GM18861 (cell line): ENCODE measurements around the gene RASA3.
"Not testable (repeated sequence)": the region's sequence is repeated elsewhere in the genome, so short reads cannot be mapped to it uniquely, and the experiment has no call there.

Source experiments
- ATAC-seq: cut with Tn5 transposase; IDR thresholded peaks from one replicate; pipeline ENCODE4 v1.9.1; 2021; ENCODE audit not compliant: unreplicated experiment

RASA3 gene

DNA sequence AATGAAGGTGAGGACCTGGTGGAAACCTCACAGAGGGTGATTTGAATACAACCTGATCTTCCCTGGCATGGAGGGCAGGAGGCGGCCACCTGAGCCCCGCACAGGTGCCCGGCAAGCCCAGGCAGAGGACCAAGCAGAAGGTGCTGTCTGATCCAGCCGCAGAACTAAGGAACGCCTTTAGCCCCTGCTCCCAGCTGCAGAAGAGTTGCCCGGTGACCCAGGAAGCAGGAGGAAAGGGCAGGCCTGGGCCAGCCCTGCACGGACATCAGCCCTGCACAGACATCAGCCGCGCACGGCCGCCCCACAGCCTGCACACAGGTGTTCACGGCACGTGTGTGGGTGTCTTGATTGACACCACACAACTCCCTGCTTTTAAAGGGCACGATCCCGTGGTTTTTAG, 43.1 kb downstream of the RASA3 start:
- ATAC-seq = no peak

DNA sequence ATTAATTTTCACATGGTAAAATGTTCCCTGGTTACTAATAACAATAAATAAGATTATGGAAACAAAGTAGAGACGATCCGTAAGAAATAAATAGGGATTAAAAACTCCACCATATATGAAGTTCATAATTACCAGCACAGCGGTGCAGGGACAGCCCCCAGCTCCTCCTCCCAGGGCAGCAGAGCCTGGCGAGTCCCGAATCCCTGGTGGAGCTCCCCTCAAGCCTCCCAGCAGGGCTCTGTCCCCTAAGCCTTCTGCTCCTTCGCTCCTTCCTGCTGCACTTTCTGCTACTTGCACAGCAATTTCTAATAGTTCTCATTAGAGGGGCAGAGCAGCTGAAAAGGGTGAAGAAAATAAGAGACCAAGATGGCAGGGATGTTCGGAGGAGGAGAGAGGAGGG, 43.6 kb downstream of the RASA3 start:
- ATAC-seq = no peak

DNA sequence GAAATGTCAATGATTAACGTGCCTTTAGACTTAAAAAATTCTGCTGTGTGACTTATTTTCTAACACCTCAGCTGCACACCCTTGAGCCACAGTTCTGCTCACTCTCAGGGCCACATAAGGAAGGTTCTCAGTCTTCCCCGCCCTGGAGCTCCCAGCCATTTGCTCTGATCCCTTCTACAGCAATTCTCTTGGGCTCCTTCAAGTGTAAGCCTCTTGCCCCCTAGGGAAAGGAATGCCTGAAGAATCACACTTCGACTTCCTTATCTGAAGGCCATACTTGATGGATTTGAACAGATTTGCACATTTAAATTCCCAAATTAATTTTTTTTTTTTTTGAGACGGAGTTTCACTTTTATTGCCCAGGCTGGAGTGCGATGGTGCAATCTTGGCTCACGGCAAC, 44.2 kb downstream of the RASA3 start:
- ATAC-seq = no peak

DNA sequence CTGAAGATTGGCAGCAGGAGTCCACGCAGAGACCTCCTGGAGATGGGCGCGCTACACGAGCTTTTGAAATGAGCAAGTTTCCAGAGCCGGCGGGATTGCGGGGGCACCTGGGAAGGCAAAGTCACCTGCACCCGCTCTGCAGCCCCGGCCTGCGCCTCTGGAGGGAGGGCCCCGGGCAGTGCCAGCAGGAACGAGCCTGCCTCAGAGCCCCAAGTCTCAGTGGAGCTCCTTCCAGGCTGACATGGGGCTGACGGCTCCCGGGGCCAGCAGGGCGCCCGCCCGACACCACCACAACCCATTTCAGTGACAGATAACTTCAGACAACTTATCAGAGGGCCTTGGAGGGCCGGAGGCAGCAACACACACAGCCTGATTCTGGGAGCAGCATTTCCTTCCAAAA, 45.0 kb downstream of the RASA3 start:
- no peak for ATAC-seq

DNA sequence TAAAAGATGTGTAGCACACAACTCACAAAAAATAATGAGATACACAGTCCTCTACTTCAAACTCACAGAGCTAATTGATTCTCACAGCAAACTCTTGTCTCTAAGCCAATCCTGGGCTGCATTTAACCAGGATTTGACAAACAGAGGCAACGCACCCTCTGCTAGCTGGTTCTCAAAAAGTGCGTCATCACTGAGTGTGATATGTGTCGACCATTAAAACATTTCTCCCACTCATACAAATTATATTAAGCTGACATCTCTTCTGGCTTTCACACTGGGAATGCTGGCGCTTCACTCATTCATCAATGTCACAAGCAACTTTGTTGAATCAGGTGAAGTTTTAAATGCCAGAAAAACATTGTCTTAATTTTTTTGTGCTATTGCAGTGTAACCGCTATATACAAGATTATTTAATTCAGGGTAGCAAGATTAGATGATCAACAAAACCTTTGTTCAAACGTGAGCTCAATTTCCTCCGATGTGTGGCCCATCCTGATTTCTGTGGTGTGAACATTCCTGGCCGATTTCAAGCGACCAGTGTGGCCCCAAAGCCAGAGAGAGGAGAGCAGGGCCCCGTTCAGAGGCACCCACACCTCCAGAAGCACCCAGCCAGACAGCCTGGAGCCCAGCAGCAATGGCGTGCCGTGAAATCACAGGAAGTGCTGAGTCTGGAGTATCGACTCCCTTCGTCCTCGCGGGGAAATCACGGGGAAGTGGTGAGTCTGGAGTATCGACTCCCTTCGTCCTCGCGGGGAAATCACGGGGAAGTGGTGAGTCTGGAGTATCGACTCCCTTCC, 49.4 kb downstream of the RASA3 start:
- no peak for ATAC-seq

DNA sequence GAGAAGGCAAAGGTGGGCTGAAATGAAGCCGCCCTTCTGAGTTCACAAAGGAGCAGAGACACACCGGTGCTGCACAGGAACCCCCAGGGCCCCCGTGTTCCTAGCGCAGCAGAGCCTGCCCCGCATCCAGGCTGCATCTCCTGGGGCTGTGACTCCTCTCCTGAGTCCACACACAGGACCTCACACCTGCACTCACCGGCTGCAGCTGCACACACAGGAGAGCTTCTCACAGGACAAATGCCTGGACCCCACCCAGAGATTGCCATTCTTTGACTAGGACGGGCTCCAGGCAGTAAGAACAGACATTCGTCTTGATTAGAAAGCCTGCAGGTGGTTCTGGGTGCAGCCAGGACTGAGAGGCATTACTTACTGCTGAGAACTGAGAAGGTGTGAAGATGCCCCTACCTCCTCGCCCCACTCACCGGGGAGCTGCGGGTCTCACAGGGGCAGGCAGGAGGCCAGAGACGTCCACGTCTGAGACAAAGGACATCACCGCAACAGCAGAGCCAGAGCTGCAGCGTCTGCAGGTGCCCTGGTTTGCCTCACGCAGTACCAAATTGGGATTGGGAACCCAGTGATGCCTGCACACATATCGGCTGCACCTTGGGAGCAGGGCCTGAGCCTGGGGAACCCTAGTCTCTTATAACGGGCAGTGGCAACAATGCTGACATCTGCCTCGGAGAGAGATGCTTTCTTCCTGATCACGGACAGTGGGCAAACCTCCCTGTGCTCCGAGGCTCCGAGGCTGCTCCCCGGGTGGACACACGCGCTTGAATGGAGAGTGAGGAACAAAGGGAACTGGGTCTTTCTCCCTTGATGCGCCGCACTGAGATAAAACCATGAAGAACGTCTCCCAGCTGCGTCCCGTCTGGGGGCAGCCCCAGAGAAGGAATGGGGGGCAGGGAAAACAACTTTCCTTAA, 50.4 kb downstream of the RASA3 start:
- ATAC-seq = no peak

DNA sequence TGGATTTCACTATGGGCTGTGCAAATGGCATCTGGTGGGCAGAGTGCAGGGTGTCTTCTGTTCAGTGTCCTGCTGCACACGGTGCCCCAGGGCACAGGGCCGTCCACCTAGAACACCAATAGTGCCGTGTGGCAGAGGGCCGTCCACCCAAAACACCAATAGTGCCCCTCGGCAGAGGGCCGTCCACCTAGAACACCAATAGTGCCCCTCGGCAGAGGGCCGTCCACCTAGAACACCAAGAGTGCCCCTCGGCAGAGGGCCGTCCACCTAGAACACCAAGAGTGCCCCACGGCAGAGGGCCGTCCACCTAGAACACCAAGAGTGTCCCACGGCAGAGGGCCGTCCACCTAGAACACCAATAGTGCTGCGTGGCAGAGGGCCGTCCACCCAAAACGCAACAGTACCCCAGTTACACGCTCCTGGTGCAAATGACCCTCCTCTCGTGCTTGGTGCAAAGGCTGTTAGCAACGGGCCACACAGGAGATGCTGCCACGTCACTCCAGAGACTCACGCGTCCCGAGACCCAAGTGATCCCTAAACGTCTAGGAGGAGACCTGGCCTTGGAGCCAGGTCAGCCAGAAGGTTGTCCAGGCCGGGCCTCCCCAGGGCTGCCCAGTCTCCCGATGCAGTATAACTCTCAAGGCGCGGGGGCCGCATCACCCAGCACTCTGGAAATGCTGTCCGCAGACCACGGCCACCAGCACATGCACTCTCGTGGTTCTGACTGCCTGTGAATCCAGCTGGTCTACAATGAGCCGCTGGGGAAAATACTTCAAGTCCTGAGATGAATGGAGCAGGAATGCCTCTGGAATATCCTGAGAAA, 51.5 kb downstream of the RASA3 start:
- no peak for ATAC-seq

DNA sequence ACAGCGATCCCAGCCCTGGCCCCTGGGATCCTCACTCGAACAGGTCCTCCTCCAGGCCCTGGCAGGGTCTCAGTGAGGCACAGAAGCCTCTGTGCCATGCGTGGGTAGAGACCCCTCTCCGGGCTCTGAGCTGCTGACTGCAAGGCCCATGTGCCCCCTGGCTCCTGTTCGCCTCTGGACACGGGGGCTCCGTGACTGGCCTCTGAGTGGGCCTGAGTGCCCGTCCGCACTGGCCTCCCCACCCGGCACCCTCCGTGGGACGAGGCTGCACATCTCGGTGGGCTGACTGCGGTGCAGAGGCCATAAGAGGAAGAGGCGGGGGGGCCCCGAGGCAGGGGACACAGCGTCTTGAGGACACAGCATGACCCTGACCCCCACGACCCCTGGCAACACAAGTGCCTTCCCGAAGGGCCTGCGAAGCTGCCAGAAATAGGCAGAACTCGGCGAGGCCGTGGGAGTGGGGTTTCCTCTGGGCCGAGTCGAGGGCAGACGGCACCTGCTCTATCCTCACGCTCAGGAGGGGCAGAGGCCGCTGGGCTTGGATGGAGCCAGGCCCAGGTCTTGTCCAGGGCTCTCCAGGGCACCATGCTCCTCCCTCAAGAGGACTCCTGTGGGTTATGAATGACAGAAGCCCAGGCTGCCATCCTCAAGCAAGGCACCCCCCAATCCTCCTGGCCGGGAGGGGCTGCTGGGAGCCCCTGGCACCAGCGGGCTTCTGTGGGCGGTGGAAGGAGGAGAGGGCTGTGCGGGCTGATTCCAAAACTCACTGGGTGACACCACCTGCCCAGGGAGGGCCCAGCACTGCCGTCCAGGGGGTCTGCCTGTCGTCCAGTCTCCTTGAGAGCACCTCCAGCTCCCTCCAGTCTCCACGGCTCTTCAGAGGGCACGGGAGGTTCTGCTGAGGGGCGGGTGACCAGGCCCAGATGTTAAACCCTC, 52.6 kb downstream of the RASA3 start:
- no peak for ATAC-seq

DNA sequence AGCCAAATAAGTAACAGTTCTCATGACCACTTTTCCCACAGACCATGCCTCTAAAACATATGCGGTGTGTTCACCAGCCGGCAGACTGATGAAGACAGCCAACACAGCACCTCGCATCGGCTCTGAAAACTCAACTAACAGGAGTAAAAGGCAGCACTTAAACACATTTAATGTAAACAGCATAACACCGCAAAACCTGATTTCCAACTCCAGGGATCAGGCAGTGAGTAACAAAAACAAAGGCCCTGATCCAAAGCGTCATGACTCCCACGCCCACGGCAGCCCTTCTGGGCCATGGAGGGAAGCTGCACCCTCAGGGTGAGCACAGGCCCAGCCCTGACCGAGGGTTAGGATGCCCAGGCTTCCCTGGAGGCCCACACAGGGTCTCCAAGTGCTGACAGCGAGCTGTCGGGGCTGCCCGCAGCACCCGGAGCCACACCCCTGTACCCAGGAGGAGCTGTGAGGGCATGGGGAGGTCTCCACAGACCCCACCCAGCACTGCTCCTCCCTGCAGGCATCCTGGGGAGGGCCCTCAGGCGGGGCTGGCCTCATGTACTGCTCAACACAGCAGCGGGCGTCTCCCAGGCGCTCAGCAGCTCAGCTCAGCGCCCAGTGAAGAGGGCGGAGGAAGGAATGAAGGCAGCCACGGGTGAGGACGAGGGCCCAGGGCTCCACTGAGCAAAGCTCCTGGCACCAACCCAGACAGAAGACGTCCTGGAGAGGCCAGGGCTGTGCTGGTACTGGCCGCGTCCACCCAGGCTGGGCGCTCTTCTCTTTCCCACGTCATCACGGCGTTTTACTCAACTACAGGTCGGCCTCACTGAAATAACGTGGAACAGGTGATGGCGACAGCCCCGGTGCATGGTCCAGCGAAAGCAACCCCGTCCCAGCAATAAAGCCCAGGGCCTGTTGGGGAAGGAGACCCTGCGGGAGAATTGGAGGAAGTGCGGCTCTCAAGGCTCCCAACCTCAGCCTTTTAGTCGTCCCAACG, 53.7 kb downstream of the RASA3 start:
- no peak for ATAC-seq

DNA sequence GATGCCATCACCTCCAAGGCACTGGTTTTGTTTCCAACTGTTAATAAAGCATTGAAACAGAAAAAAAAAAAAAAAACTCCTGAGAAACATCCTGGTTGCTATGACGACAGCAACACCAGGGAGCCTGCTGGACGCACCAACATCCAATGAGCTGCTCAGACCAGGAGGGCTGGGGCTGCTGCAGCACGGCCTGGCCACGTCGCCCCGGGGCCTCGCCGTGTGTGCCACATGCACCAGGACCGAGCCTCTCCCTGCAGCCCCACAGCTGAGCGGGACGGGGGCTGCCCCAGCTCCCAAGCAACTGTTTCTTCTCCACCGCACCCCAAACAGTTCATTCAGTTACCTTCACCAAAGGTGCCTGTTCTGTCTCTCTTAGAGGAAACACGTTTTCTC, 54.5 kb downstream of the RASA3 start:
- no peak for ATAC-seq

DNA sequence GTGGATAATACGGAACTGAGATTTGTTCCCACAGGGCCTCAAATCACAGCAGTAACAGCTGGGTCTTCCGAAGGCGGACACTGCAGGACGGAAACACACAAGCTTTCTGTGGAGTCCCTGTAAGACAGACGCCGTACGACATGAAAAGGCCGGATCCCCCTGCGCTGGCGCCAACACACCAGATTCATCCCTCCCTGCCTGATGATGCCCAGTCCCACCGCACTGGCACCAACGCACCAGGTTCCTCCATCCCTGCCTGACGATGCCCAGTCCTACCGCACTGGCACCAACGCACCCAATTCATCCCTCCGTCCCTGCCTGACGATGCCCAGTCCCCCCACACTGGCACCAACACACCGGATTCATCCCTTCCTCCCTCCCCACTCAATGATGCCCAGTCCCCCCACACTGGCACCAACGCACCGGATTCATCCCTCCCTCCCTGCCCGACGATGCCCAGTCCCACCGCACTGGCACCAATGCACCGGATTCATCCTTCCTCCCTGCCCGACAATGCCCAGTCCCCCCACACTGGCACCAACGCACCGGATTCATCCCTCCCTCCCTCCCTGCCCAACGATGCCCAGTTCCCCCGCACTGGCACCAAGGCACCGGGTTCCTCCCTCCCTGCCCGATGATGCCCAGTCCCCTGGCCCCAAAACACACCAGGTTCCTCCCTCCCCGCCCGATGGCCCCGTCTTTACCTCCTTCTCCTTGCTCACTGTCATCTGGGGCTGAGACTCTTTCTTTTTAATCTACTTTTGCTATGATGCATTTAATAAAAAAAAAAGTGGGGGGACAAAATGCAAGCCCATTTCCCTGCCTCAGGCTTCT, 55.1 kb downstream of the RASA3 start:
- ATAC-seq = no peak

DNA sequence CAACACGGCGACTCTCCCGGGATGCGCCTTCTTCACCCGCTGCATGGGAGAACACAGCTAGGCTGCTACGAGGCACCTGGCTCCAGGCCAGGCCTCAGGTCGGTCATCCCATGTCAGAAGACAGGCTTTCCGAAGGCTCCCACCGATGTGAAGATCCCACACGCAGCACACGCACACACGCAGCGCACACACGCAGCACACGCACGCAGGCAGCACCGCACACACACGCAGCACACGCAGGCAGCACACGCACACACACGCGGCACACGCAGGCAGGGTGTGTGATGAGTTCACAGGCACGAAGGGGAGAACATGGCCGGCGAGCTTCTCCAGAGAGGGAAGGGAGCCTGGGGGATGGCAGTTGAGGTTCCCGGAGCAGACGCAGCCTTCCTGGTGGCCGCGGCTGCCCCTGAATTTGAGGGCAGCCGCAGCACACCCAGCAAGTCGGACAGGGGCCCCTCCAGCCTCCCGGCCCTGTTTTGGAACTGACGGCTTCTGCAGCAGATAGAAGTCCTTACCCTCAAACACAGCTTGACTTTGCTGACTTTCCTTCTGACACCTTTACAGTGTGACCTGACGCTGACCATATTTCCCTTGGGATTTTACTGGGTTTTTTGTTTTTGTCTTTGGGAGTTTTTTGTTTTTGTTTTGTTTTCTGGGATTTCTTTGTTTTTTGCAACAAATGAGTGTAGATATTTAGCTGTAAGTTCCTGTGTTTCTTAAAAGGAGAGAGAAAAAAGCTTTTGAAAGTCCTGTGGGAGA, 55.9 kb downstream of the RASA3 start:
- no peak for ATAC-seq

DNA sequence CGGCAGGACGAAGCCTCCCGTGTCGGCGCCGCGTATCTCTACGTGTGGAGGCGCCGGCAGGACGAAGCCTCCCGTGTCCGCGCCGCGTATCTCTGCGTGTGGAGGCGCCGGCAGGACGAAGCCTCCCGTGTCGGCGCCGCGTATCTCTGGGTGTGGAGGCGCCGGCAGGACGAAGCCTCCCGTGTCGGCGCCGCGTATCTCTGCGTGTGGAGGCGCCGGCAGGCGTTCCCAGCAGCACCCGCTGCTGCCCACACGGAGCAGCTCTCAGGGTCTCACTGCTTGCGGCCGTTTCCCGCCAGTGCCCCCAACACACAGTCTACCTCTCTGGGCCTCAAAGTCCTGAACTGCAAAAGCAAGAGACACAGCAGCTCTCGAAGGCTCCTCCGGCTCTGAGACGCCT, 56.6 kb downstream of the RASA3 start:
- not testable (repeated sequence) for ATAC-seq

DNA sequence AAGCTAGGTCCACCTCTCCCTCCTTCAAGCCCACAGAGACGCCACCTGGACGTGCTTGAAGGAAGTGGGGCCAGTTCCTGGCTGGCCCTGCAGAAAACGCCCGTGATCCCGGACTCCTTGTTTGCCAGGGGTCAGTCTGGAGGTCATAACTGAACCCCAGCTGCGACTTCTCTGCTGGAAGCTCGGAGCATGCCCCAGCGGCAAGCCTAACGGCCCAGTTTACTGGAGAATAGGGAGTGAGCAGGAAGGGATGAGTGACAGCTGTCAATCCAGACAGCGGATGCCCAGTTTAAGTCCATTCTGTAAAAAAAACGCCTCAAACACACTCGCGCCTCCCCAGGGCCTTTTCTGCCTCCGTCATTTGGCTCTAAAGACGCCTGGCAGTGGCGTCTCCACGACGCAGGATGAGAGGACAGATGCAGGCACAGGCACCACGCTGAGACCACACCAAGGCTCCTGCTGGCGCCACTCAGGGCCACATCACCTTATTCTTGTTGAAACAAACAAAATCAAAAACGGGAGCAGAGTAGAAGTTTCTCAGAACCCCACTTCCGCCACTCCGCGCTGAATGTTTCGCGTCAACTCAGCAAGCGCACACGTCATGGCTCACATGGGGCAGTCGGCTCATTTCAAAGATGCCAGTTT, 57.6 kb downstream of the RASA3 start:
- ATAC-seq = no peak

DNA sequence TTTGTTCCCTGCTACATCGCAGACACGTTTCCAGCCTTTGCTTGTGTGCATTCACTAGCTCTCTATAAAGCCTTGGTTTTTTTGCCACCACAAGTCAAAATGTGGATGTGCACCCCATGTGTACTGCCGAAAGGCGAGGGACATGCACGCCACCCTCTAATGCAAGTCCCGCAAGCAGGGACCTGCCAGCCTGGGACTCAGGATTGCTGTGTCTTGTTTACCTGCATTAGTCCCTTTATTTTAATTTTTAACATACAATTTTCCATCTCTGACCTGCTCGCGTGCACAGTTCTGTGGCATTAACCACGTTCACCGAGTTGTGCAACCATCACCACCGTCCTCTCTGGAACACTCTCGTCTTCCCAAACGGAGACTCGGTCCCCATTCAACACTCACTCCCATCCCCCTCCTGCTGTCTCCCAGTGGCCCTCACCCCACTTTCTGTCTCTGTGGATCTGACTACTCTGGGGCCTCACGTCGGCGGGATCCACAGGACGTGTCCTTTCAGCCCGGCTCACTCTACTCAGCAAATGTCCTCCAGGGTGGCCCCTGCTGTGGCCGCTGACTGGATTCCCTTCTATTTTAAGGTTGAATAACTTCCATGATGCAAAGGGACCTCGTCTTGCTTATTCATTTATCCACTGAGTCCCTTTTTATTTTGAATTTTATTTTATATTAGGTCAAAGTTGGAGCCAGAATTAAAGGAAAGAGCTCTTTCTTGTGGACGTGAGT, 58.4 kb downstream of the RASA3 start:
- ATAC-seq = no peak

DNA sequence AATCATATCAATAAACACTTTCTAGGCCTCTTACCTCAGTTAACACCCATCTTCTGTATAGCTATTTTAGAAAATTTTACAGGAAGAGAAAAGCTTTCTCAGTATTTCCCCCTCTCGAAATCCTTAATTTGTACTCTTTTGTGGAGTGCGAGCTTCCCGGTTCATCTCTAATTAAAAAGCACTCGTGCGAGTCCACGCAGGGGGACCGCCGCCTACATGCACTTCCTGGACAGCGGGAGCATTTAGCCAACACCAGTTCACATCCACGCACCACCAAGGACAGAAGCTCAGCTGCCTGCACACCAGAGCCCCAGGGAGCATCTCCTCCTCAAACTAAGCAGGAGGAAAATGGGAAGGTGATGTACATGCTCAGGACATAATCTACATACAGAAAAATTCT, 60.0 kb downstream of the RASA3 start:
- no peak for ATAC-seq
